HG02884 (cell line): ENCODE results near the gene KIAA0825.

Experiments
- ATAC-seq: cut with Tn5 transposase; IDR thresholded peaks from one replicate; pipeline ENCODE4 v1.9.1; 2021; ENCODE audit warnings: mild to moderate bottlenecking, moderate library complexity; ENCODE audit not compliant: unreplicated experiment

The KIAA0825 gene

DNA sequence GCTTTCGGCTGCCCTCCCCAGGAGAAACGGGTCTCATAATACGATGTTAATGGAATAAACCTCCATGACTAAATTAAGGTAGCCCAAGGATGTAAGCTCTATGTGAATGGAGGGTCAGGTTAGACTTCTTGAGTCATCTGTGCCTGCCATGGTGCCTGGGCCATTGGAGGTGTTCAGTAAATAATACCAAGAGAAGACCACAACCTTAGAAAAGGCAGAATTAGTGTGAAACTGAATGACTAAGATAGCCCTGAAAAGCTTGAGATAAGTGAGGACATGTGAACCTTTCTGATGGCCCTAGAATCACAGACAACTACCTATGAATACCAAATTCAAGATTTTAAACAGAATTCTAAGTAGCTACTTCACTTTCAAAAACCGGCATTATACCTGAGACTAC is 160.6 kb downstream of the KIAA0825 start:
- ATAC-seq: no peak

DNA sequence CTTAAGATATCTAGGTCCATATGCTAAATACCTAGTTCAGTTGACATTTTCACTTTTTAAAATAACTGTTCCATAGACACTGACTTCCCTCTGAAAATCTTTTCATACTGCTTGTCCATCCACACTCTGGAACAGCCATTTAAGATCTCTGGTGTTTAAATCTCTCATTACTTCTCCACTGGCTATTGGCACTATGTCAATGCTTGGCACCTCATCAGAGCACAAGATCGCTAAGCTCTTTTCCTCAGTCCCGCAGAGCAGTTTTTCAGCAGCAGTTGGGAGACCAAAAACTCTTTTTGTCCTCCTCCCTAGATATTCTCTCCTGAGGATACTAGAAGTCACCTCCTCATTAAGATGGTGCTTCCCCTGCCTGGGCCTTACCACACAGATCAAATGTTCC is 172.7 kb downstream of the KIAA0825 start:
- ATAC-seq: no peak

- no peak for ATAC-seq
Observed at GRCh38 chr5:94442991-94443390, 175.4 kb downstream of the KIAA0825 start.

DNA sequence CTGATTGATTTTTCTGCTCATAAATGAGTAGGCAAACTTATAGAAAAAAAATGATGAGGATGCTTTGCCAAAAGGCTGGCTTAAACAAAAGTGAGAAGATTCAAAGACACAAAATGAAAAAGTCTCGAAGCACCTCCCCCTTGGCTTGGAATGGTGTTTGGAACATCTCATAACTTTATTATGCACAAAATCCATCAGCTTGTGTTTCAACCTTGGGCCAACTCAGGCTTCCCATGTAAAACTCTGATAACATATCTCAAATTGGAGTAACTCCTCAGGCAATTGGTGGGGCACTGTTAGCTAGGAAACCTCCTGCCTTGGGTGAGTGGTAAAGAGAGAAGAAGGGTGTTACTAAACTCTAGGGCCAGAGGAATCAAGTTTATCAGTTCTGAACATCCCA is 176.3 kb downstream of the KIAA0825 start:
- ATAC-seq: no peak

DNA sequence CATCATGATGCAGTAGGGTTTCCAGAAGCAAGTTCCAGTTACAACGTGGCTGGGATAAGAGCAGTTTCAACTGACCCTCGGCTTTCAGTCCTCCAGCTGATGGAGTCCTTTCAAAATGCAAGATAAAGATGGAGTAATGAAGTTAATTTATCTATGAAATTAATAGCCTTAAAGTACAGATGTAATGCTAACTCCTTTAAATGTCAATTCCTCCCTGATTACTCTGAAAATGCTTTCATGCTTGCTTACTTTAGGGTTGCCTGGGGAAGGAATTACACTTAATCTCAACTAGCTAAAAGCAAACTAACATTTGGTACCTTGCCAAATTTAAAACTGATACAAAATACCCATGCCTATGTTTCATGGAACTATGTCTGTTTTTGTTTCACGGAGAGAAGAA is 178.4 kb downstream of the KIAA0825 start:
- ATAC-seq: no peak

DNA sequence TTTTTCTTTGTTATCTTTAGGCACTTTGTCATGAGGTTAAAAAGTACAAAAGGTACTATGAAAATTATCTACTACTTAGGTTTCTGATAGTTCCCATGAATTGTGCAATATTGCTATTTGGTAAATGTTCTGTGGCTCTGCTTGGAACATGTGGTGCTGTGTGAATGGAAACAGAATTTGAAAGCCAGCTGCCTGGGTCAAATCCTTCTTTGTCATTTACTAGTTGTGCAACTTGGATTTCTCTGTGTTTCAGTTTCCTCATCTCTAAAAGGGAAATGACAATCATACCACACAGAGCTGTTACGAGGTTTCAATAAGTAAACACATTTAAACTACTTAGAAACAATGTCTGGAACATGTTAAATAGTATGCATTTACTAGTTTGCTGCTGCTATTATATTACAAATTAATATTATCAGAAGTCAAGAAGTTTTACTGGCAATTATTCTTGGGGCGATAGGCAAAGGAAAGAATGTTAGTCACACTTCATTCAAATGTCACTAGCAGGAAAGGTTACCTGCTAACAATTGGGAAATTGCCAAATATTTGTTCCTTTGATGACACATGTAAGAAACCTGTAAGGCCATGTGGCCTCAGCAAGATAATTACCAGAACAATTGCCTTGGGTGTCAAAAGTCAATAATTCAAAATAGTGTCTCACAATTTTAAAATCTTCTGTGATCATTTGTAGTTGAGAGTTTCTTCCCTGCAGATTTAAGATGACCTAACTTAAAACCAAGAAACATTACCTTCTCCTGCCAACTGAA is 184.8 kb downstream of the KIAA0825 start:
- no peak for ATAC-seq

DNA sequence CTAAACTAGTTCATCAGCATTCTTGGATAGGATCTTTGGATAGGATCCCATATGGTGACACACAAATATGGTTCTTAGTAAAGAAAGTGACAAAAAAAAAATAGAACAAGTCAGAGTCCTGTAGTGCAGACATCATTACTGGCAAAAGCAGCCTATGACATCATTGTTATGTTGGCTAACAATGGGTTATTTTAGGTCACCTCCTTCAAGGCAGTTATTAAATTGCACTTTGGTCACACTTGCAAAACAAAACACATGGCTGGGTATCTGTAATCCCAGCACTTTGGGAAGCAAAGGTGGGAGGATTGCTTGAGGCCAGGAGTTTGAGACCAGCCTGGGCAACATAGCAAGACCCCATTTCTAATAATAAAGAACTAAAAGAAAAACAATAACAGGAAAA is 185.9 kb downstream of the KIAA0825 start:
- ATAC-seq: no peak

DNA sequence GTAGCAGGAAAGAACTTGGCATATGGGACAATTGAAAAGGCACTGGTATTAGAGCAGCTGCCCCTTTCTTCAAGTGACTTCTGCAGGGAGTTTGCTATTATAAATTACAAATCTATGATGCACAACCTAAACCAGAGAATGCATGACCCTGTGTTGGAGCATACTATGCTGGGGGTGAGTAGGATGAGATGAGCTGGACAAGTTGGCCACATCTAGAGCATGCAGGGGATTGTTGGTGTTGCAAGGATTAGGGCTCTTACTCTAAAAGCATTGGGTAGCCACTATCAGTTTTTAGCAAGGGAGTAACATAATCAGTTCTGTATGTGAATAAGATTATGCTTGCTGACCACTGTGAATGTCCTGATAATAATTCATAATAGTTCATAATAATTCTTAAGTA is 186.7 kb downstream of the KIAA0825 start:
- ATAC-seq: no peak

GRCh38 chr5:94429566-94429965 is 188.8 kb downstream of the KIAA0825 start:
- ATAC-seq: no peak

DNA sequence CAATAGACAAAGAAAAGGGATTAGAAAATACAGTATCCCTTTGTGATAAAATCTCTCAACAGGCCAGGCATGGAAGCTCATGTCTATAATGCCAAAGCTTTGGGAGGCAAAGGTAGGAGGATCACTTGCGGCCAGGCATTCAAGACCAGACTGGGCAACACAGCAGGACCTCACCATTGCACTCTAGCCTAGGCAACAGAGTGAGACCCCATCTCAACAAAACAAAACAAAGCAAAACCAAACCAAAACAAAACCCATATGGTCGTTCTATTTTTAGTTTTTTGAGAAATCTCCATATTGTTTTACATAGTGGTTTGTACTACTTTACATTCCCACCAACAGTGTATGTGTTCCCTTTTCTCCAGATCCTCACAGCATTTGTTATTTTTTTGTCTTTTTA is 193.0 kb downstream of the KIAA0825 start:
- ATAC-seq: no peak

DNA sequence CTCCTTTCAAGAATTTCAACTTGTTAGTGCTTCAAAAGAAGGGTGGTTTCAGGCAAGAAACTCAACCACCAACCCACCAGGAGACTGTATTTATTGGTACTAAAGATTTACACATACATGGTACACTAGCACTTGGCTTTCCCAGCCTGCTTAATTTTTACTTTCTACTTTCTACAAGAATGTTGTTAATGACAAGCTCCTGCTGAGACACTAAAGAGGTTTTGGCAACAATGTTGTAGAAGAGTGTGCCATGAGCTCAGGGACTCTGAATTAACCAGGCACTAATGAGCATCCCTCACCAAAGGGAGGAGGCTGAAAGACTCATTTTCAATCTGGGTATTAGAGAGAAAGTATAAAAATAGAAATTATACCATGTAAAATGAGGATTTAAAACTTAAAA is 195.0 kb downstream of the KIAA0825 start:
- no peak for ATAC-seq

DNA sequence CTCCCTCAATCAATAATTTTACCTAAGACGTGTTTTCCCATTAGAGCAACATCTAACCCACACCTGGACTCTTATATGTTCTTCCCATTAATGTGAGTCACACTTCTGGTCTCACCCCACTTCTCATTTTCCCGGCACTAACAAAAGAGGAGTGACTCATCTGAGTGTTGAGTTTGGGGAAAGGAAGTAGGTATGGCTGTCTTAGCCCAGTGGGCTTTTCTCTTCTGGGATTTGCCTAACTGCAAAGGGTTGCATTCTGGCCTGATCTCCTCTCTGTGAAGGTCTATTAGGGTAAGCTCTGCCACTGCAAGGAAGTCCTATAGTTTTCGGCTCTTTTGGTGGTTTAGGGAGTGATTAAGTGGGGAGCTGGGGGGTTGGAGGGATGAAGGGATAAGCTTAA is 195.6 kb downstream of the KIAA0825 start:
- no peak for ATAC-seq

GRCh38 chr5:94420885-94421284 is 197.5 kb downstream of the KIAA0825 start:
- ATAC-seq: no peak

DNA sequence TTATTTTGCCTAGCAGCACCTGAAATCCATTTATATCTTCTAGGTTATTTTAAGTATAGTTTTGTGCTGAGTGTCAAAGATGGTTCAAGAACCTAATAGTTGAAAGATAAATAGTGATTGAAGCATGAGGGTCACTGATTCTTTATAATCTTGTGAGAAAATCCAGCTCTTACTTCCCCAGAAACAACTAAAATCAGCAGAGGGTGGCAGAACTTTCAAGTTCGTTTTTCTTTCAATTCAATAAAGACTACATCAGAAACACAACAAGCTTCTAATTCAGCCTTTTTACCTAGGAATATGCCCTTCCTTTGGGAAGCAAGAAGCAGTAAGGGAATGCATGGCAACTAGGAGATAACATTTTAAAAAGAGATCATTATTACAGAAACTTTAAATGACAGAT is 202.6 kb downstream of the KIAA0825 start:
- no peak for ATAC-seq

GRCh38 chr5:94409440-94409839 is 209.0 kb downstream of the KIAA0825 start:
- no peak for ATAC-seq

GRCh38 chr5:94407023-94407422 is 211.4 kb downstream of the KIAA0825 start:
- ATAC-seq: no peak

DNA sequence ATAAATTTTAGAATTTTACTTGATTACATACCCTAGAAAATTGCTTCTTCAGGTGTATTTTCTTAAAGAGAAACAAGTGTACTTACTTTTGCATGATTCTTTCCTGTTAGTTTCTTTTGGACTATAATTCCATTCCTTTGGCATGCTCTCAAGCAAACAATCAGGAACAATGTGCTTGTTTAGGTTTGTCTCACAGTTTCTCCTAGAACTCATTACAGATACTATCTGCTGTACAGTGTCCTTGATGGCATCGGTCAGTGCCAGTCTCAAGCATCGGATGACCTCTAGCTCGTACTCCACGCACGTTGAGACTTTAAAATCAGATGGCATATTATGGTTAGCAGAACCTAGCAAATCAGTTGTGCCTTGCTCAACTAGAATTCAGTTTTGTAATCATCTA is 214.9 kb downstream of the KIAA0825 start:
- ATAC-seq: no peak

DNA sequence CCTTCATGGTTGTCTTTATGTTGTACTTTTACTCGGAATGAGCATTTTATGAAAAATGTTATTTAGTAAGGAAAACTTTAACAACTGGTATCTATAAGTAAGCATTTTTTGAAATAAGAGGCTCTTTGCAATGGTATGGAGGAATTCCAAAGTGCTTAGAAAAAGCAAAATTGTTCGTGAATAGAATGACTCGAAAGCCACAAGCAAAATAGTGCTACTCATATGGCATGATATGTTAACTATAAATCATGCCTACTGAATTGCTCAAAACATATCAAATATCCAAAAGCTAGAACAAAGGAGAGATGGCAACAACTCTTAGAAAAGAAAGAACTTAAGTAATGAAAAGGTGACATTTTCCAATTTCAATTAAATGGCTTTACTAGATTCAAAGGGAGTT is 216.3 kb downstream of the KIAA0825 start:
- ATAC-seq: no peak

DNA sequence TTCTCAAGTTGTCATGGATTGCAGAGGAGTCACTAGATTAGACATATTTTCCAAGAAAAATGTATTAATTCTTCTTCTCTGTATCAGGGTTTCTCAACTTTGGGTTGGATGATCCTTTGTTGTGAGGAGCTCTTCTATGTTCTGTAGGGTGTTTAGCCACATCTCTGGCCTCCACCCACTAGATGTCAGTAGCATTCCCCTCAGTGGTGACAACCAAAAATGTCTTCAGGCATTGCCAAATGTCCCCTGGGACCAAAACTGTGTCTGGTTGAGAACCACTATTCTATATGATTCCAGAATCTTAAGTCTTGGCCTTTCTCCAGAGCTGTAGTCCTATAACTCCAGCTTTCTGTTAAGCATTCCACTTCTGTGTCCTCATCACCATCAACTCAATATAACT is 220.9 kb downstream of the KIAA0825 start:
- peak; percentile 51 for ATAC-seq

DNA sequence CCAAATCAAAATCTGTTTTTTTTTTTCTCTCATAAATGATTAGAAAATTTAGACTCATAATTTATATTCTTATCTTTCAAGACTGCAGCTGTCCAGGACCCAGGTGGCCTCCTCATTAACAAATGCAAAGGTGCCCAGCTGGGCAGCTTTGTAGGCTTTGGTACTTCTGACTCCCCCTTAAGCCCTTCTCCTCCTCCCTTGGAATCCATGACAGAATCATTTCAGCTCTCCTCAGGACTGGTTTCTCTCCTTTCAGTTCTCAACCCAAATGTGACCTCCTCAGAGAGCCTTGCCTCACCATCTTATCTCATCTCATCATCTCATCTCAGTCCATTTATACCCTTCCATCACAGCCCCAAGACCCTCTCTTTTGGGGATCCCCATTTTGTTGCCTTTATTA is 221.7 kb downstream of the KIAA0825 start:
- ATAC-seq: no peak

DNA sequence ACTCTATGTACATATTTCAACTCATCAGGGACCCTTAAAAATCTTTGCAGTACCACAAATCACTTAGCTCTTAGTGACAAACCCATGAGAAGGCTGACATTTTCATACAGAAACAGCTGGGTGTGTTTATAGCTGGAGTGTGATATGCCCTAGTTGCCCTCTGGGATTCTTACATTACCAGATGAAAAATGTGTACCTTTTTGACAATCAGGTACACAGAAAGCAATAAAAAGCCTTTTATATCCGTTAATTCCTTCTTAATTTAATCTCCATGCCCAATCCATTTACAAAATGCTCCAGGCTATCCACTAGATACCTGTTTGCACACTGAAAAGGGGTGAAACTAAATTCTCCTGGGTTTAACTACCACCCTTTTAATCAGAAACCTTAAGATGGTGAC is 222.9 kb downstream of the KIAA0825 start:
- no peak for ATAC-seq

GRCh38 chr5:94391996-94392395 is 226.4 kb downstream of the KIAA0825 start:
- no peak for ATAC-seq

- ATAC-seq: peak; percentile 81
Observed at GRCh38 chr5:94389515-94389899, 228.9 kb downstream of the KIAA0825 start.
